Keratinocyte (primary cell): Measurements from ENCODE around the gene KSR2. TPM values are rescaled to one million over a fixed set of nuclear protein-coding genes. Genes with fewer than 3 reads are reported as not detected.

Experiments used
- DNase-seq: peaks from one replicate; pipeline ENCODE4 v3.0.0-alpha.2; 2011; ENCODE audit warnings: low read depth, missing footprints, low spot score
- FAIRE-seq: peaks from 2 replicates; lab custom pipeline; 2011; peaks lifted over from hg19 to GRCh38; lab: Jason Lieb, UNC
- H2AFZ ChIP-seq: 2 replicates; pipeline ENCODE4 v1.6.0; 2012; ENCODE audit warnings: low read length, control low read depth, inconsistent platforms; ENCODE audit not compliant: control insufficient read depth
- H3K27ac ChIP-seq: 2 replicates; pipeline ENCODE4 v1.5.1; 2011; ENCODE audit warnings: low read length; ENCODE audit not compliant: control insufficient read depth, insufficient read depth
- H3K27me3 ChIP-seq: 3 replicates; pipeline ENCODE4 v1.6.0; 2011; ENCODE audit warnings: low read length; ENCODE audit not compliant: control insufficient read depth, insufficient read depth; ENCODE audit errors: extremely low read depth
- H3K36me3 ChIP-seq, 2 experiments: 2 replicates in 1 of 2; 3 replicates in 1 of 2; pipeline ENCODE4 v1.5.1; 2011; ENCODE audit warnings: low read length in 2 of 2, mild to moderate bottlenecking in 1 of 2; ENCODE audit not compliant: control insufficient read depth in 2 of 2, insufficient read depth in 2 of 2; ENCODE audit errors: extremely low read depth in 1 of 2
- H3K4me1 ChIP-seq: 3 replicates; pipeline ENCODE4 v1.5.1; 2011; ENCODE audit warnings: low read length; ENCODE audit not compliant: control insufficient read depth, insufficient read depth; ENCODE audit errors: extremely low read depth
- H3K4me2 ChIP-seq: 3 replicates; pipeline ENCODE4 v1.6.0; 2011; ENCODE audit warnings: low read depth, low read length; ENCODE audit not compliant: control insufficient read depth, insufficient read depth; ENCODE audit errors: extremely low read depth
- H3K4me3 ChIP-seq, 3 experiments: fragments of 200-600 bp in 1 of 3; sonication (generic) in 1 of 3; 2 replicates in 2 of 3; 3 replicates in 1 of 3; pipeline ENCODE4 v1.5.1; 2011 to 2016; ENCODE audit warnings: low read length in 3 of 3, mild to moderate bottlenecking in 3 of 3, control low read depth in 2 of 3, inconsistent platforms in 1 of 3, low read depth in 1 of 3, mixed read lengths in 1 of 3, mixed run types in 1 of 3, moderate library complexity in 1 of 3; ENCODE audit not compliant: control insufficient read depth in 2 of 3, insufficient read depth in 2 of 3; ENCODE audit errors: extremely low read depth in 1 of 3
- H3K79me2 ChIP-seq: 2 replicates; pipeline ENCODE4 v1.6.0; 2012; ENCODE audit warnings: low read length; ENCODE audit not compliant: control insufficient read depth, insufficient read depth
- H3K9ac ChIP-seq: 3 replicates; pipeline ENCODE4 v1.6.0; 2011; ENCODE audit warnings: low read length; ENCODE audit not compliant: control insufficient read depth, insufficient read depth; ENCODE audit errors: extremely low read depth
- H3K9me1 ChIP-seq: 3 replicates; pipeline ENCODE4 v1.6.0; 2011; ENCODE audit warnings: low read length; ENCODE audit not compliant: control insufficient read depth, insufficient read depth; ENCODE audit errors: extremely low read depth
- H3K9me3 ChIP-seq: 2 replicates; pipeline ENCODE4 v1.5.1; 2012; ENCODE audit warnings: low read depth, low read length; ENCODE audit not compliant: control insufficient read depth
- H4K20me1 ChIP-seq: 3 replicates; pipeline ENCODE4 v1.6.0; 2011; ENCODE audit warnings: low read length; ENCODE audit not compliant: control insufficient read depth, insufficient read depth; ENCODE audit errors: extremely low read depth
- EZH2 ChIP-seq: IDR thresholded peaks from one replicate; pipeline ENCODE4 v1.6.1; 2012; ENCODE audit warnings: inconsistent platforms, mild to moderate bottlenecking, low read length, moderate library complexity
- dilution Hi-C: fragments of 300-500 bp; cut with MboI; formaldehyde crosslinking; loops from one replicate; pipeline ENCODE4 v1.7.0; 2020; ENCODE audit warnings: low sequenced_read_pairs; ENCODE audit not compliant: extremely low pct_ligation_motif_present
- polyA plus RNA-seq, 5 experiments: library from polyadenylated mRNA; depleted of rRNA in 3 of 5; stranded (reverse) in 3 of 5; stranded (forward) in 1 of 5; unstranded in 1 of 5; fragments of >200 nt; gene quantifications; 1 replicate in 1 of 5; 2 replicates in 3 of 5; 3 replicates in 1 of 5; pipeline versions ENCODE4 v1.2.1 to v1.2.3, GENCODE V29; 2011 to 2012; ENCODE audit warnings: missing spikeins in 2 of 5, low read depth in 1 of 5, low replicate concordance in 1 of 5
- TF ChIP-seq, protein P1 (sequence below), 3 experiments: IDR thresholded peaks in 1 of 3; conservative IDR thresholded peaks in 1 of 3; optimal IDR thresholded peaks in 1 of 3; 2 replicates in 2 of 3; 3 replicates in 1 of 3; pipeline versions ENCODE3 to v1.5.1; 2011; ENCODE audit warnings: low read length in 3 of 3, mild to moderate bottlenecking in 3 of 3, moderate library complexity in 2 of 3, control low read depth in 1 of 3, inconsistent platforms in 1 of 3; ENCODE audit not compliant: insufficient read depth in 2 of 3; ENCODE audit errors: extremely low read depth in 1 of 3

The KSR2 gene
- polyA plus RNA-seq, 1 donor (not counting 4 experiments of a cell fraction or from before 2014, with no cell fraction given), result 0.01 TPM

GRCh38 chr12:117743761-117744160, 225.0 kb downstream of the KSR2 start:
- Histone ChIP-seq H3K9ac (no peak overlapping the region), H3K9me3 (no peaks in the 10 kb centered on the region), H3K79me2 (no peaks in the 10 kb centered on the region), H3K36me3 (no peaks in the 10 kb centered on the region), H4K20me1 (no peaks in the 10 kb centered on the region), H3K4me3 (no peak overlapping the region), H3K4me2 (no peak overlapping the region), H3K27me3 (no peaks in the 10 kb centered on the region), H3K4me1 (no peaks in the 10 kb centered on the region), H3K27ac (no peak overlapping the region), H2AFZ (no peak overlapping the region), H3K9me1 (no peaks in the 10 kb centered on the region)
- no peak for DNase-seq
- no peak for FAIRE-seq
- TF ChIP-seq, protein P1, sequence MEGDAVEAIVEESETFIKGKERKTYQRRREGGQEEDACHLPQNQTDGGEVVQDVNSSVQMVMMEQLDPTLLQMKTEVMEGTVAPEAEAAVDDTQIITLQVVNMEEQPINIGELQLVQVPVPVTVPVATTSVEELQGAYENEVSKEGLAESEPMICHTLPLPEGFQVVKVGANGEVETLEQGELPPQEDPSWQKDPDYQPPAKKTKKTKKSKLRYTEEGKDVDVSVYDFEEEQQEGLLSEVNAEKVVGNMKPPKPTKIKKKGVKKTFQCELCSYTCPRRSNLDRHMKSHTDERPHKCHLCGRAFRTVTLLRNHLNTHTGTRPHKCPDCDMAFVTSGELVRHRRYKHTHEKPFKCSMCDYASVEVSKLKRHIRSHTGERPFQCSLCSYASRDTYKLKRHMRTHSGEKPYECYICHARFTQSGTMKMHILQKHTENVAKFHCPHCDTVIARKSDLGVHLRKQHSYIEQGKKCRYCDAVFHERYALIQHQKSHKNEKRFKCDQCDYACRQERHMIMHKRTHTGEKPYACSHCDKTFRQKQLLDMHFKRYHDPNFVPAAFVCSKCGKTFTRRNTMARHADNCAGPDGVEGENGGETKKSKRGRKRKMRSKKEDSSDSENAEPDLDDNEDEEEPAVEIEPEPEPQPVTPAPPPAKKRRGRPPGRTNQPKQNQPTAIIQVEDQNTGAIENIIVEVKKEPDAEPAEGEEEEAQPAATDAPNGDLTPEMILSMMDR (optimal IDR thresholded peaks at IDR 0.05 in 1 of 3, IDR thresholded peaks at IDR 0.05 in 1 of 3, conservative IDR thresholded peaks at IDR 0.05 in 1 of 3; ENCODE audit: extremely low read depth in 1 of 3, insufficient read depth in 2 of 3, low read length in 3 of 3), result no peak
- TF ChIP-seq EZH2, result no peak
- dilution Hi-C loops, result no loop called here

DNA sequence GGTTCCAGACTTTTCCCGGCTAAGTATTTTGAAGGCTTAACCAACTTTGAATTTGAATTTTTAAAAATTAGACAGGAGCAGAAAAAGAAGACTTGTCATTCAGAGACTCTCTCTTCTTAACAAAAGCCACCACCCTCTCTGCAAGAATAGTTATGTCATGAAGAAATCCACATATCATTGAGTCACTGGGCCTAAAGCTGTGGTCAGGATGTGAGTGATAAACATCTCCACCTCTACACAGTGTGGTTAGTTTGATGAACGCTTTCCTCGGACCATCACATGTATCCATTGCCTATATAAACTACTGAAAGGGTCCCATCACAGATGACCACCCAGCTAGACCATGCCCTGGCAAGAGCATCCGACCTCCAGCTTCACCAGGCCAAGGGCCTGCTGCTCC, 226.1 kb downstream of the KSR2 start:
- H4K20me1 ChIP-seq, result no peaks in the 10 kb centered on the region
- dilution Hi-C loops, result no loop called here
- no peak for FAIRE-seq

More for the DNA sequence above, 226.1 kb downstream of the KSR2 start:
- Histone ChIP-seq H3K9me3 (no peaks in the 10 kb centered on the region), H3K4me2 (no peak overlapping the region), H3K27me3 (no peaks in the 10 kb centered on the region), H3K9ac (no peak overlapping the region), H3K9me1 (no peaks in the 10 kb centered on the region), H3K27ac (no peak overlapping the region), H3K79me2 (no peaks in the 10 kb centered on the region), H2AFZ (no peak overlapping the region), H3K36me3 (no peaks in the 10 kb centered on the region), H3K4me1 (no peaks in the 10 kb centered on the region), H3K4me3 (no peak overlapping the region)
- DNase-seq, result no peak
- TF ChIP-seq, protein P1 (optimal IDR thresholded peaks at IDR 0.05 in 1 of 3, IDR thresholded peaks at IDR 0.05 in 1 of 3, conservative IDR thresholded peaks at IDR 0.05 in 1 of 3; ENCODE audit: extremely low read depth in 1 of 3, insufficient read depth in 2 of 3, low read length in 3 of 3), result no peak
- TF ChIP-seq EZH2, result no peak
